K562 (cell line): Measurements from ENCODE around the gene ARFGEF2. TPM values are rescaled to one million over a fixed set of nuclear protein-coding genes. Genes with fewer than 3 reads are reported as not detected.

Source experiments
- ATAC-seq: fragments of 200-7000 bp; cut with Tn5 transposase; 3 replicates; pipeline ENCODE4 v1.9.1; 2020; ENCODE audit warnings: moderate library complexity
- BruUV-seq: library from RNA; stranded (reverse); fragments of 400-500 nt; replicated peaks from 2 replicates; lab custom pipeline; 2021; lab: Mats Ljungman, UMichigan
- CTCF ChIA-PET: fragments of 300-600 bp; formaldehyde crosslinking; extraction: SDS; loops from one replicate; lab custom pipeline; 2021; ENCODE audit warnings: low intra/inter-chr PET ratio; lab: Yijun Ruan, JAX
- POLR2A ChIA-PET: fragments of 300-600, 350-650 bp; sonication (Branson Sonifier 250); formaldehyde crosslinking; extraction: SDS; loops from one replicate; lab custom pipeline; 2021; ENCODE audit warnings: antibody characterized with exemption, inconsistent platforms; lab: Yijun Ruan, JAX
- DNase-seq, 4 experiments: peaks; one replicate each; pipeline versions ENCODE4 v3.0.0 to v3.0.0-alpha.2; 2011 to 2018; ENCODE audit warnings: low spot score in 3 of 4, mixed read lengths in 3 of 4; ENCODE audit errors: extremely low read depth in 1 of 4
- FAIRE-seq: peaks from 2 replicates; lab custom pipeline; 2011; peaks lifted over from hg19 to GRCh38; lab: Jason Lieb, UNC
- H2AFZ ChIP-seq: 2 replicates; pipeline ENCODE4 v1.6.0; 2011; ENCODE audit warnings: low read depth, low read length, control low read depth, inconsistent platforms
- H3K27ac ChIP-seq: fragments of 200-600 bp; 3 replicates; pipeline ENCODE4 v1.8.0; 2011; ENCODE audit warnings: low read depth, mild to moderate bottlenecking, control low read depth, inconsistent platforms, low read length, moderate library complexity, mixed read lengths; ENCODE audit errors: extremely low read depth
- H3K27me3 ChIP-seq, 2 experiments: fragments of 300-600 bp in 1 of 2; 2 replicates in 1 of 2; 3 replicates in 1 of 2; pipeline versions ENCODE4 v1.6.0 to v1.8.0; 2011; ENCODE audit warnings: inconsistent platforms in 2 of 2, low read length in 2 of 2, mild to moderate bottlenecking in 1 of 2, mixed read lengths in 1 of 2, moderate library complexity in 1 of 2; ENCODE audit not compliant: control insufficient read depth in 2 of 2, insufficient read depth in 2 of 2
- H3K36me3 ChIP-seq: fragments of 300-600 bp; 3 replicates; pipeline ENCODE4 v1.8.0; 2011; ENCODE audit warnings: mild to moderate bottlenecking, low read length, inconsistent platforms; ENCODE audit not compliant: control insufficient read depth, insufficient read depth
- H3K4me1 ChIP-seq, 2 experiments: fragments of 200-600 bp in 1 of 2; replicated peaks in 1 of 2; 2 replicates in 1 of 2; 3 replicates in 1 of 2; pipeline versions ENCODE4 v1.5.1 to v1.8.0; 2011; ENCODE audit warnings: inconsistent platforms in 2 of 2, low read length in 2 of 2, mild to moderate bottlenecking in 1 of 2, mixed read lengths in 1 of 2, moderate library complexity in 1 of 2; ENCODE audit not compliant: control insufficient read depth in 2 of 2, insufficient read depth in 2 of 2
- H3K4me2 ChIP-seq: 2 replicates; pipeline ENCODE4 v1.6.1; 2011; ENCODE audit warnings: low read length, control low read depth, inconsistent platforms, mixed read lengths; ENCODE audit not compliant: insufficient read depth
- H3K4me3 ChIP-seq: fragments of 200-600 bp; sonication (generic), shearing (Covaris generic); 2 replicates; pipeline ENCODE4 v1.5.1; 2016; ENCODE audit warnings: control low read depth, inconsistent platforms
- H3K79me2 ChIP-seq: fragments of 200-600 bp; 3 replicates; pipeline ENCODE4 v1.8.0; 2011; ENCODE audit warnings: low read length, inconsistent platforms; ENCODE audit not compliant: control insufficient read depth, insufficient read depth
- H3K9ac ChIP-seq, 2 experiments: 2 replicates each; pipeline versions ENCODE4 v1.6.0 to v1.6.1; 2011; ENCODE audit warnings: low read depth in 2 of 2, low read length in 2 of 2, control low read depth in 1 of 2, inconsistent platforms in 1 of 2, mild to moderate bottlenecking in 1 of 2, mixed read lengths in 1 of 2; ENCODE audit not compliant: insufficient read depth in 1 of 2
- H3K9me1 ChIP-seq: one replicate; pipeline ENCODE4 v1.6.0; 2011; ENCODE audit warnings: inconsistent platforms, mild to moderate bottlenecking, low read length, moderate library complexity; ENCODE audit not compliant: control insufficient read depth, insufficient read depth
- H3K9me3 ChIP-seq: replicated peaks from 2 replicates; pipeline ENCODE4 v1.5.1; 2011; ENCODE audit warnings: low read depth, low read length, inconsistent platforms; ENCODE audit not compliant: control insufficient read depth, insufficient read depth
- H4K20me1 ChIP-seq: replicated peaks from 2 replicates; pipeline ENCODE4 v1.6.1; 2011; ENCODE audit warnings: low read length, inconsistent platforms, mixed read lengths; ENCODE audit not compliant: control insufficient read depth, insufficient read depth
- CREB3L1 ChIP-seq: fragments of 450-650 bp; IDR thresholded peaks from 2 replicates; pipeline ENCODE4 v1.6.1; 2014; ENCODE audit warnings: low read depth, mild to moderate bottlenecking, moderate library complexity, borderline replicate concordance
- E2F8 ChIP-seq: fragments of 450-650 bp; IDR thresholded peaks from 2 replicates; pipeline ENCODE4 v1.7.1; 2018; ENCODE audit warnings: mild to moderate bottlenecking, low read depth; ENCODE audit not compliant: partially characterized antibody
- KDM5B ChIP-seq: fragments of 200-600 bp; sonication (generic); IDR thresholded peaks from 2 replicates; pipeline ENCODE4 v1.6.1; 2012; ENCODE audit warnings: low read depth, mild to moderate bottlenecking, moderate library complexity, low read length, control low read depth, inconsistent platforms; ENCODE audit not compliant: insufficient replicate concordance
- ZC3H11A ChIP-seq: IDR thresholded peaks from 2 replicates; pipeline ENCODE4 v1.6.1; 2012; ENCODE audit warnings: low read depth, low read length, improper control_type of control experiment
- ZFP36 ChIP-seq: fragments of 150-350 bp; IDR thresholded peaks from 2 replicates; pipeline ENCODE4 v1.6.1; 2018; ENCODE audit warnings: low read length, low read depth; ENCODE audit not compliant: partially characterized antibody
- ZNF165 ChIP-seq: fragments of 250-450 bp; sonication (Bioruptor Pico); IDR thresholded peaks from 2 replicates; pipeline ENCODE4 v1.4.0; 2020; ENCODE audit warnings: borderline replicate concordance
- ZNF384 ChIP-seq: IDR thresholded peaks from 2 replicates; pipeline ENCODE4 v1.6.1; 2012; ENCODE audit warnings: low read depth, low read length, improper control_type of control experiment
- ZNF507 ChIP-seq: conservative IDR thresholded peaks from 2 replicates; pipeline ENCODE4 v1.6.1; 2017; ENCODE audit warnings: missing genetic modification characterization, missing compliant biosample characterization
- WGBS: fragments of 100-300 bp; shearing (Covaris generic); methylation state at CpG from one replicate; pipeline ENCODE4 v1.1.6; 2016; ENCODE audit warnings: low coverage, mixed read lengths; ENCODE audit not compliant: insufficient coverage; ENCODE audit errors: missing lambda C conversion rate; 5-methylcytosine and 5-hydroxymethylcytosine counted together
- in situ Hi-C: fragments of 300-500 bp; cut with MboI; formaldehyde crosslinking; loops from 4 replicates; pipeline ENCODE4 v1.15.0; 2018; ENCODE audit warnings: inconsistent platforms, mixed read lengths
- intact Hi-C: fragments of 100-400 bp; cut with micrococcal nuclease; formaldehyde crosslinking; loops from 2 replicates; pipeline ENCODE4 v1.14.2; 2022
- polyA plus RNA-seq, 8 experiments: library from polyadenylated mRNA; depleted of rRNA in 4 of 8; stranded (reverse) in 5 of 8; unstranded in 3 of 8; fragments of >200 nt; fragmentation: Nextera tagmentation in 2 of 8; fragmentation: Illumina TruSeq in 1 of 8; extraction: Ambion mirVana in 2 of 8; extraction: Trizol in 1 of 8; gene quantifications; 2 replicates each; pipeline versions ENCODE4 v1.2.1 to v1.2.3, GENCODE V29; 2011 to 2014; ENCODE audit warnings: inconsistent platforms in 1 of 8, missing spikeins in 1 of 8
- total RNA-seq, 7 experiments: library from RNA; depleted of rRNA in 6 of 7; stranded (reverse); fragments of >200 nt in 6 of 7; fragmentation: Illumina TruSeq in 2 of 7; extraction: Trizol in 2 of 7; gene quantifications; 2 replicates each; pipeline versions ENCODE4 v1.2.1 to v1.2.3, GENCODE V29; 2011 to 2021; ENCODE audit warnings: low replicate concordance in 1 of 7

ARFGEF2 gene
- total and polyA plus RNA-seq, 9 of the 15 experiments (the other 6 are each of a cell fraction or from before 2014, with no cell fraction given), result 4.2 to 18.8 (median 13.7) TPM

GRCh38 chr20:49030954-49031619 is 109.6 kb downstream of the ARFGEF2 start:
- intact Hi-C loops (no loop called here), in situ Hi-C loops (no loop called here)
- 82% methylated on average over 5 of the region's 6 CpGs for WGBS
- no peak for FAIRE-seq
- H3K4me2 ChIP-seq, result no peak overlapping the region
- H3K79me2 ChIP-seq, result no peaks in the 10 kb centered on the region
- peaks cover 67% of the 10 kb centered on the region for H3K36me3 ChIP-seq
- H3K4me3 ChIP-seq, result no peak overlapping the region
- H3K9me1 ChIP-seq, result no peaks in the 10 kb centered on the region
- no peak overlapping the region for H3K9ac ChIP-seq
- no TSS peak for BruUV-seq
- no peak overlapping the region for H2AFZ ChIP-seq
- H3K27ac ChIP-seq, result no peak overlapping the region
- no peaks in the 10 kb centered on the region for H3K4me1 ChIP-seq
- ChIA-PET CTCF (interaction anchor here (0.7 kb wide), 1 partner anchor 124 kb away, joined by 3 read pairs; no protein-coding TSS in a partner anchor), POLR2A (no interaction called here)
- H3K27me3 ChIP-seq, result no peaks in the 10 kb centered on the region
- no peaks in the 10 kb centered on the region for H3K9me3 ChIP-seq
- DNase-seq, result no peak
- no peak for TF ChIP-seq KDM5B
- TF ChIP-seq ZC3H11A, result no peak
- TF ChIP-seq CREB3L1, result no peak
- no peak for TF ChIP-seq ZFP36
- TF ChIP-seq E2F8, result no peak
- TF ChIP-seq ZNF165 (CRISPR knock-in tag), result no peak
- no peak for TF ChIP-seq ZNF384
- TF ChIP-seq ZNF507 (tag), result no peak
- no peaks in the 10 kb centered on the region for H4K20me1 ChIP-seq
- no peak for ATAC-seq
